Measurements from ENCODE around the gene CCM2L.

Gene CCM2L

DNA sequence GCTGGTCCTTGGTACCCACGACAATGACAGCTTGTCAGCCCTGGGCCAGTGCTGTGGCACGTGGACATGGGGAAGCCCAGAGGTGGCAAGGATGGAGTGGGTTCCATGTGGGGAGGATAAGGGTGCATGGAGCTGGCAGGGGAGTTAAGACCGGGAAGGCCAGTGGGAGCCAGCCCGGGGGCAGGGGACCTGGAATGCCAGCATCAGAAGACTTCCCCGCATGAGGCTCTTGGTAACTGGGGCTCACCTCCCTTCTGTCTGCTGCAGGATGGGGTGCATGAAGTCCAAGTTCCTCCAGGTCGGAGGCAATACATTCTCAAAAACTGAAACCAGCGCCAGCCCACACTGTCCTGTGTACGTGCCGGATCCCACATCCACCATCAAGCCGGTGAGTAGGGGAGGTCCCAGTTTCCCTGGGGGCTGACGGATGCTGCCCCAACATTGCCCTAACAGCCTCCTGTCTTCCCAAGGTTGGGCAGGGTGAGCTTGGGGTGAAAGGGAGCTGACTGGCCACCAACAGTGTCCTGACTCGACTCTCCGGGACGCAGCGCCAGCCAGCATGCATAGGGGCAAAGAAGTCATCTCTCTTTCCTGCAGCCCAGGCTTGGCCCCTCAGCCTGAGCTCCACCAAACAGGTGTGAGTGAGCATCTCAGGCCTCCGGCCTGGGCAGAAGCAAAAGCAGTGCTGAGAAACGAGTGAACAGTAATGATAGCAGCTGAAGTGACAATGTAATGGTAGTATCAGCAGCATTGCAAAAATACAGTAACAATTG, 61.3 kb downstream of the CCM2L start:
- TF ChIP-seq, protein P1, sequence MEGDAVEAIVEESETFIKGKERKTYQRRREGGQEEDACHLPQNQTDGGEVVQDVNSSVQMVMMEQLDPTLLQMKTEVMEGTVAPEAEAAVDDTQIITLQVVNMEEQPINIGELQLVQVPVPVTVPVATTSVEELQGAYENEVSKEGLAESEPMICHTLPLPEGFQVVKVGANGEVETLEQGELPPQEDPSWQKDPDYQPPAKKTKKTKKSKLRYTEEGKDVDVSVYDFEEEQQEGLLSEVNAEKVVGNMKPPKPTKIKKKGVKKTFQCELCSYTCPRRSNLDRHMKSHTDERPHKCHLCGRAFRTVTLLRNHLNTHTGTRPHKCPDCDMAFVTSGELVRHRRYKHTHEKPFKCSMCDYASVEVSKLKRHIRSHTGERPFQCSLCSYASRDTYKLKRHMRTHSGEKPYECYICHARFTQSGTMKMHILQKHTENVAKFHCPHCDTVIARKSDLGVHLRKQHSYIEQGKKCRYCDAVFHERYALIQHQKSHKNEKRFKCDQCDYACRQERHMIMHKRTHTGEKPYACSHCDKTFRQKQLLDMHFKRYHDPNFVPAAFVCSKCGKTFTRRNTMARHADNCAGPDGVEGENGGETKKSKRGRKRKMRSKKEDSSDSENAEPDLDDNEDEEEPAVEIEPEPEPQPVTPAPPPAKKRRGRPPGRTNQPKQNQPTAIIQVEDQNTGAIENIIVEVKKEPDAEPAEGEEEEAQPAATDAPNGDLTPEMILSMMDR (IDR thresholded peaks at IDR 0.05; ENCODE audit: control insufficient read depth, extremely low read depth, insufficient read depth) = no peak
- H3K4me3 ChIP-seq (ENCODE audit: low read depth, low read length) = no peak overlapping the region

DNA sequence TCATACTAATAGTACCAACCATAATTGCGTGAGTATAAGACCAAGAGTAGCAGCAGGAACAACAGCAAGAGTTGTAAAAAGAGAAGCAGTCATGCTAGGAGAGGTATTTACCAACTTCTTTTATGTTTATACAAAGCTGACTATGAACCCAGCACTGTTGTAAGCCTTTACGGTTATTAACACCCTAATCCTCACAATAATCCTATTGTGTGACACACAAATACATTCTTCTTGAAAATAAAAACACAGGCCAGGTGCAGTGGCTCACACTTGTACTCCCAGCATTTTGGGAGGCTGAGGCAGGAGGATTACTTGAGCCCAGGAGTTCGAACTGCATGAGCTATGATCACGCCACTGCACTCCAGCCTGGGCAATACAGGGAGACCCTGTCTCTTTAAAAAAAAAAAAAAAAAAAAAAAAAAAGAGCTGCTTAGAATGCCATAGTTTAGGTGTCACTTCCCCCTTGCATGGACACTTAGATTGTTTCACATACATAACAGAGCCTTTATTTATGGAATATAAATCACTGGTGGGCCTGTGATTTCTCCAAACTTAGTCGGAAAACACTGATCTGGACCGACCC, 62.0 kb downstream of the CCM2L start:
- H3K4me3 ChIP-seq (ENCODE audit: low read depth, low read length) = no peak overlapping the region
- TF ChIP-seq, protein P1 (IDR thresholded peaks at IDR 0.05; ENCODE audit: control insufficient read depth, extremely low read depth, insufficient read depth) = no peak
- DNase-seq (ENCODE audit: low read depth) = no peak

More for the DNA sequence above, 61.3 kb downstream of the CCM2L start:
- DNase-seq (ENCODE audit: low read depth) = no peak

DNA sequence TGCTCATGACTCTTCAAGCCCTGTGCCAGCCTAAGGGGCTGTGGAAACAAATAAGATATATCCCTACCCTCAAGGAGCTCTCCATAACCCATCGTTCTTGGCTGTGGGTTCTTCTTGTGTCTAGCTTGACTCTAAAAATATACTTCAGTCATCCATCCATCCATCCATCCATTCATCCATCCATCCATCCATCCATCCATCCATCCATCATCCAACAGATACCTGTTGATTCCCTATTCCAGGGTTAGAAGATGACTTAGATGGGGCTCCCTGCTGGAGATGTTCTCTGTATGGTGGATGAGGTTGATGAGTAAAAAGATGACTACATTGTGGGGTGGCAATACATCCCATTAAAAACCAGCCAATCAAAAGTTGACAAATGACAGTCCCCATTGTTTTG, 65.3 kb downstream of the CCM2L start:
- H3K4me3 ChIP-seq (ENCODE audit: low read depth, low read length) = no peak overlapping the region
- no peak for DNase-seq (ENCODE audit: low read depth)

DNA sequence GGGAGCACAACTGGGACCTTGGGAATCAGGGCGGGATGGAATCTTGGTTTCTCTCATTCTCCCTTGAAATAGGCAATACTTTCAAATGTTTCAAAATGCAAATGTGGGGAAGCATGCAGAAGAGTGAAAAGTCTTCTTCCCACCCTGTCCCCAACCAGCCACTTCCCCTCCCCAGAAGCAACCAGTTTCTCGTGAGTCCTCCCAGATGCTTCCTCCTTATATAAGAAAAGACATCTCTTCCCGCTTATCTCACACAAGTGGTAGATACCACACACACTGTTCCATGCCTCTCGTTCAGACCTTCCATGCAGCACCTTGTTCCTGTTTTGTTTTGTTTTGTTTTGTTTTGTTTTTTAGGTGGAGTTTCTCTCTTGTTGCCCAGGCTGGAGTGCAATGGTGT, 67.0 kb downstream of the CCM2L start:
- H3K4me3 ChIP-seq (ENCODE audit: low read depth, low read length) = no peak overlapping the region
- DNase-seq (ENCODE audit: low read depth) = no peak
- TF ChIP-seq, protein P1 (IDR thresholded peaks at IDR 0.05; ENCODE audit: control insufficient read depth, extremely low read depth, insufficient read depth) = no peak

More for the DNA sequence above, 65.3 kb downstream of the CCM2L start:
- TF ChIP-seq, protein P1 (IDR thresholded peaks at IDR 0.05; ENCODE audit: control insufficient read depth, extremely low read depth, insufficient read depth) = no peak

DNA sequence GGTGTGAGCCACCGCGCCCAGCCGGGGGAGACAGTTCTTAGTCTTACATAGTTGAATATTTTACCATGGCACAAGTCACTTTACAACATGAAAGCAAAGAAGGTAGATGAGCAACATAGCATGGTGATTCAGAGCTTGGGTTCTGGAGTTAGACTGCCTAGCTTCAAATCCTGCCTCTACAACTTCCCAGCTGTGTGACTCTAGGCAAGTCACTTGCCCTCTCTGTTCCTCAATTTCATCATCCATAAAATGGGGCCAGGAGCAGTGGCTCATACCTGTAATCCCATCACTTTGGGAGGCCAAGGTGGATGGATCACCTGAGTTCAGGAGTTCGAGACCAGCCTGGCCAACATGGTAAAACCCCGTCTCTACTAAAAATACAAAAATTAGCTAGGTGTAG, 68.1 kb downstream of the CCM2L start:
- TF ChIP-seq, protein P1 (IDR thresholded peaks at IDR 0.05; ENCODE audit: control insufficient read depth, extremely low read depth, insufficient read depth) = no peak
- no peak for DNase-seq (ENCODE audit: low read depth)
- no peak overlapping the region for H3K4me3 ChIP-seq (ENCODE audit: low read depth, low read length)

DNA sequence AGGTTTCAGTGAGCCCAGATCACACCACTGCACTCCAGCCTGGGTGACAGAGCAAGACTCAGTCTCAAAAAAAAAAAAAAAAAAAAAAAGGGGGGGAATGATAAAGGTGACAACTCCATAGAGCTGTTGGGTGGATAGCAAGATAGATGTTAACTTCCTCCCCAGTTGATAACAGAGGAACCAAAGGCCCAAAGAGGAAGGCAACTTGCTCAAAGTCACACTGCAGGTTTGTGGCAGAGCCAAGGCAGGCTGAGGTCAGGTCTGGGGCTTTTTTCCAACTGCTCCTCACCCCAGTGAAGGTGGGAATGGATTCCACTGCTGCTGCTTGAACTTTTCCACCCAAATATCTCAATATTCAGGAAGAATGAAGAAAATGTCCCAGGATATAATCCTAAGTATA, 68.6 kb downstream of the CCM2L start:
- TF ChIP-seq, protein P1 (IDR thresholded peaks at IDR 0.05; ENCODE audit: control insufficient read depth, extremely low read depth, insufficient read depth) = no peak
- H3K4me3 ChIP-seq (ENCODE audit: low read depth, low read length) = no peak overlapping the region
- no peak for DNase-seq (ENCODE audit: low read depth)
